OCI-M2 (cell line): Measurements from ENCODE around the gene CCNI.
"Not testable (repeated sequence)": the region's sequence is repeated elsewhere in the genome, so short reads cannot be mapped to it uniquely, and the experiment has no call there.

Experiments
- DNase-seq: peaks from one replicate; lab custom pipeline; 2025; ENCODE audit not compliant: unreplicated experiment; lab: John Stamatoyannopoulos, UW

The CCNI gene

DNA sequence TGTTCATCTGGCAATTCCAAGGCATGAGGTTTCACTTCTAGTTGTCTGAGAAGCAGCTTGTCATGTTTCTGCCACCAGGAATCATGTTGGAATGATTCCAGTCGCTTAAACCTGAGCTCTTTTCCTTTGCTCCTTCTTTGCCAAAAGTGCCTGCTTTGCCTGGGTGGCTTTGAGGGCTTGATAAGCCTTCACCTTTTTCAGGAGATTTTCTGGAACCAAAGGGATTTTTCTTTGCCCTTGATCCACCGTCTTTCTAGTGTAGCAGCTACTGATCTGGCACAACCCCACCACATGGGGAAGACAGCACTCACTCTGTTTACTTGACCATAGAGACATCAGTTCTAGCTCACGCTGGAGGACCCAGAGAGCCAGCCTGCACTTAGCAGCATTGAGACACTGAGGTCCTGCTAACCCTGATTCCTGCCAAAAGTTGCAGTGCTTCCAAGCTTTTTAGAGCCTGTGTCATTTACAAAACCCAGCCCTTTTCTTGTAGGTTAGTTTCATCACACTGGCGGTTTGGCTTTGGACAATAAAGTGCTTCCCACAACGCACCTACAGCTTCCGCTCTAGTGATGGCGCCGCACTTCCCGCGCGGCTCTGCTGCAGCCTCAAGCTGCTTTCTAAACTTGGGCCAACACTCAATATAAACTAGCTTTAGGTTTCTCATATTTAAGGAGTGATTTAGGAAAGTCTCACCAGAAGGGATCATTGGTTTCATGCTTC is 7.3 kb upstream of the CCNI start:
- DNase-seq: no peak

DNA sequence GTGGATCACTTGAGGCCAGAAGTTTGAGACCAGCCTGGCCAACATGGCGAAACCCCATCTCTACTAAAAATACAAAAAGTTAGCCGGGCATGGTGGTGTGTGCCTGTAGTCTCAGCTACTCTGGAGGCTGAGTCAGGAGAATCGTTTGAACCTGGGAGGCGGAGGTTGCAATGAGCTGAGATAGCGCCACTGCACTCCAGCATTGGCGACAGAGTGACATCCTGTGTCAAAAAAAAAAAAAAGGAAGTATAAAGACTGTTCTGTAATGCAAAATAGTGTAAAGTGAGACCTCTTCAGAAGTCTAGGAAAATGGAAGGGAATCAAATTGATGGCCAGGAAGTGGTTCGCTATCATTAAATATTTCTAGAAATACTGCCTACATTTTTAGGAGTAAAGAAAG is 5.0 kb upstream of the CCNI start:
- not testable (repeated sequence) for DNase-seq

DNA sequence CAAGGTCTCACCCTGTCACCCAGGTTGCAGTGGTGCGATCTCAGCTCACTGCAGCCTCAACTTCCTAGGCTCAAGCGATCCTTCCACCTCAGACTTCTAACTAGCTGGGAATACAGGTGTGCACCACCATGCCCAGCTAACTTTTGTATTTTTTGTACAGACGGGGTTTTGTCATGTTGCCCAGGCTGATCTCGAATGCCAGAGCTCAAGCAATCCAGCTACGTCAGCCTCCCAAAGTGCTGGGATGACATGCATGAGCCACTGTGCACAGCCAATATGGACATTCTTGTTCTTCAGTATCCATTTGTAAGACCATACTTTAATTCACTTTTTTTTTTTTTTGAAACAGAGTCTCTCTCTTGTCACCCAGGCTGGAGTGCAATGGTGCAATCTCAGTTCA is 3.5 kb upstream of the CCNI start:
- no peak for DNase-seq

DNA sequence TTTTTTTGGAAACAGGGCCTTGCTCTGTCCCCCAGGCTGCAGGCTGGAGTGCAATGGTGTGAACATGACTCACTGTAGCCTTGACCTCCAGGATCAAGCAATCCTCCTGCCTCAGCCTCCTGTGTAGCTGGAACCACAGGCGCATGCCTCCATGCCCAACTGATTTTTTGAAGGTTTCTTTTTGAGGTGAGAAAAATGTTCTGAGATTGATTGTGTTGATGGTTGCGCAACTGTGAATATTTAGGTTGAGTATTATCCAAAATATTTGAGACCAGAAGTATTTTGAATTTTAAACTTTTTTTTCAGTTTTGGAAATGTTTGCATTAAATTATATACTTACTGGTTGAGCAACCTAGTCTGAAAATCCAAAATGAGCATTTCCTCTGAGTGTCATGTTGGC is 2.6 kb upstream of the CCNI start:
- no peak for DNase-seq

DNA sequence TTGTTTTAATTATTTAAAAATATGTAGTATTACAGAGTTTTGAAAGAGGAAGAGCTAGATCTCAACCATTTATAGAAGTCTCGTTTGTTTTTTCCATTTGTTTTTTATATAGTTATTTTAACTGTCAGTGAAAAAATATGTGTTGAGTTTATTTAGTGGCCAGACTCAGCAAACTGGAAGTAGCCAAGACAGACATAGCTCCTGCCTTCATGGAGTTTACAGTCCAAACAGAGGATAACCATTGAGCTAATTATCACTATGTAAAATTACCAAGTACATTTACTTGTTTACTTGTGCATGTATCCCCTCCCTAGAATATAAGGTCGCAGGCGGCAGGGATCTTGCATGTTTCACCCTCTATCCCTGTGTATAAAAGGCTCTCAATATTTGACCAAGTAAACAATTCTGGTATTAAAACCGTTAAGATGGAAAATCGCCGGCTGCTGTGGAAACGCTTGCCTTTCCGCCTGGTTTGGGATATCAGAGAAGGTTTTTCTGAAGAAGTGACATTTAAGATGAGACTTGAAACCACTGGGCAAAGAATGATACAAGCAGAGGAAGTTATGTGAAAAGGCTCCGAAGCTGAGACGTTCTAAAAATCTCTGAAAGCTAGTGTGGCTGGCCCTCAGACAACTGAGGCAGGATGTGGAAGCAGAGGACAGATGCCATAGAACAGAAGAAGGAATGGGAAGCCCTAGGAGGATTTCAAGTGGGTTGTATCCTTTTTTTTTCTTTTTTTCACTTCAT is 1.3 kb upstream of the CCNI start:
- DNase-seq: no peak

DNA sequence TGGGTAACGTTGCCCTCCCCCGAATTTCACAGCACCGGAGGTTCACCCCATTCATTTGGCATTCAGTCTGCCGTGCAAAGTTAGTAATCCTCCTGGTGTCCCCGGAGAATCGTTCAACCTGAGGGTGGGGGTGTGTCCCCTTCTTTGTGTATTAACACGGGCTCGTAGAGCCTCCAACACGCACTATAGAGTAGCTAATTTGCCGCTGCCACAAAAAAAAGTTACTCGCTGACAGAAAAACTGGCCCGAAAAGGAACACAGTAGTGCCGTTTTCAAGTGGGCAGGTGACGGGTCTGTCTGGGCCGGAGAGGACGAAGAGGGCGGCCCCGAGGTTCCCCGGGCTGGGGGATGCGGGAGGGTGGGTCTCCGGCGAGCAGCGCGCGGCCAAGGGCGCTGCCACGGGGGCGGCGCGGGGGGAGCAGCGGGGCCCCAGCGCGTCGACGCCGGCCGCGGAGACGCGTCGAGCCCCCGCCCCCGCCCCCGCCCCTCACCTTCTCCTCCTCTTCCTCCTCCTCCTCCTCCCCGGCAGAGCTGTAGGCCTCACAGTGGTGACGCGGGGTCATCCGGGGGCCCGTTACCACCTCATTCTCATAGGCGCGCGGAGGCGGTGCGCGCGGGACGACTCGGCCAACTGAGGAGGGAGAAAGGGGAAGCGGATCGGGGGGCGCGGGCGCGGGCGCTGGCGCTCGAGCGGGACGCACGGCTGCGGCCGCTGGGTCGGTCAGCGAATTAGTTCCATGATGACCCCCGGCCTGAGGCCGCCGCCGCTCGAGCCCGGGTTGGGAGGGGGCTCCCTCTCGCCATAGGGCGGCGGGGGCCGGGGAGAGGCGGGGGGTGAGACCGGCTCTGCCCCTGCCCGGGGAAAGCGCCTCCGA is 571 bp downstream of the CCNI start:
- DNase-seq: no peak

DNA sequence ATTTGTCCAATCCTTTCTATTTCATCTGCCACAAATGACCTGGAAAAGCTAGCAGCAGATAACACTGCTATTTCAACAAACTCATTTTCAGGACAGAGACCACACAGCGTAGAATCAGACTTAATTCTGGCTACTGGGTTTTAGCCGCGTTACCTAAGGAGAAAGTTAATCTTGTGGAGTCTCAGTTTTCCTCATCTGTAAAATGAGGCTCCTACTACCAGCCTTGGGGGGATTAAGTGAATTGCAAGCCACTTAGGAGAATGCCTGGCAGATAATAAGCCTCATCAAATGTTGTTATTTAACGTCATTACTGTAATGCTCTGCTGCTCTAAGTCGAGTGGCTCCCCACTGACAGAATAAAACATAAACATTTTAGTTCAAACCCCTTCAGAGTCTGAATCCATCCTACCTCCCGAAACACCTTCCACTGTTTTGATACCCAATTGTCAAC is 1.4 kb downstream of the CCNI start:
- no peak for DNase-seq

DNA sequence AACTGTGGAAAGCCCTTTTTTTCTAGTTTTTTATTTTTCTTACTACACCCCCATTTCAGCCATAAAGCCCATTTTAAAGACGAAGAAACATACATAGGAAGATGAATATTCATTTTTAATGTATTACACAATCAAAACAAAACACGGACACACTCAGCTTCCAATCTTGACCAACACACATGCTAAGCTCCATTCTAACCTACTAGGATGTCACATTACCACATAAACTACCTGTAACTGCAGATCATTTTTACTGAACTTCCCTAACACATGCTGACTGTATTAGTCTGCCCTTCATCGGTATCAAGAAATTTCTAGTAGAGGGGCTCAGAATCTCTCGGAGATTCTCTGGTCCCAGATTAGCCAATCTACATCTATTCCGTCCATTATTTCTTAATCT is 1.8 kb downstream of the CCNI start:
- no peak for DNase-seq

DNA sequence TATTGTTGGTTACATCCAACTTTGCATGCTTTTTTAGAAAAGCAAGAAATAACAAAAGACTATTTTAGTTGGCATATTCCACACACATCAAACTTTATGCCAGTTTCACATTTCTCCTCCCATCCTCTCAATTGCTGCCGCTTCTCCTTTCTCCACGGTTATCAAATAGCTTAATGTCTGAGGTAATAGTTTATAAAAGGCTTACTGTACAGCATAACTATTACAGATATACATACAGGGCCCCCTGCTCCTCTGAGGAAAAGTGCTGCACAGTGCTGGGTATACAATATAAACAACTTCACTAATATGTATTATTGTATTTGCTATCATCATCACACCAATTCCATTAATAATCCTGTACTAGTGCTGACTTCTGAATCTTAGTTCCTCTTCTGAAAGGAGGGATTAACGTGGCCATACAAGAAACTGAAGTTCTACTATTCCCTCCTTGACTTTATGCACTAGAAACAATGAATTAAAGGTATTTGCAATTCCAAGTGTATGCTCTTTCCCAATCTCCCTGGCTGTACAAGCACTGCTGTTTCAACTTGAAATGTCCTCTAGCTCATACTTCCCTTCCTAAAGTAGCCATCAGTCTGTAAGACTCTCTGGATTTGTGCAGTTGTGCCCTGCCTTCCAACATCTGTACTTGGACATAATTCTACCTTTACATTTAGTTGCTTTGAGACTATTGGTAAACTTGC is 2.5 kb downstream of the CCNI start:
- DNase-seq: no peak

DNA sequence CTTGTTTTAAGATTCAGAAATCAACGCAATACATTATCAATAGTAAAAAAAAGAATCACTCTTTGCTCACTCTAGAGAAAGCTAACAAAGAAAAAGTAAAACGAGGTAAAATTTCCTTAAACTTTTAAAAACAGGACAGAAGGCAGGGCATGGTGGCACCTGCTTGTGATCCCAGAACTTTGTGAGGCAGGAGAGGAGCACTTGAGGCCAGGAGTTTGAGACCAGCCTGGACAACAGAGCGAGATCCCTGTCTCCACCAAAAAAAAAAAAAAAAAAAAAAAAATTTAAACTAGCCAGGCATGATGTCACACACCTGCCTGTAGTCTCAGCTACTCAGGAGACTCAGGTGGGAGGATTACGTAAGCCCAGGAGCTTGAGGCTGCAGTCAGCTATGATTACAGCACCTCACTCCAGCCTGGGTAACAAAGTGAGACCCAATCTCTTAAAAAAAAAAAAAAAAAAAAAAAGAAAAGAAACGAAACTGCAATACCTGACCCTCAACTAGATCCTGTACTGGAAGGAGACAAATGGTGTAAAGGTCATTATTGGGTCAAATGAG is 3.5 kb downstream of the CCNI start:
- DNase-seq: no peak

DNA sequence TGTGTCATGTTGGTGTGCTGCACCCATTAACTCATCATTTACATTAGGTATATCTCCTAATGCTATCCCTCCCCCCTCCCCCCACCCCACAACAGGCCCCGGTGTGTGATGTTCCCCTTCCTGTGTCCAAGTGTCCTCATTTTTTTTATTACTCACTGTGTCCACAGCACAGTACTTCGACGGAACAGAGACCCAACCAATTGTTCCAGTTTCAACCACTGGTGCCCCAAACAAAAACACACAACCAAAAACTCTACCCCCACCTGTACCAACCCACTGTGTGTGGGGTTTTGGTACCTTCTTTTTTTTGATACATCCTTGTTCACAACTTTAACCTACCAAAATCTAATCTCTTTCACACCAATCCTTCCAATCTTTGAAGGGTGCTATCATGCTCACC is 6.3 kb downstream of the CCNI start:
- DNase-seq: not testable (repeated sequence)

DNA sequence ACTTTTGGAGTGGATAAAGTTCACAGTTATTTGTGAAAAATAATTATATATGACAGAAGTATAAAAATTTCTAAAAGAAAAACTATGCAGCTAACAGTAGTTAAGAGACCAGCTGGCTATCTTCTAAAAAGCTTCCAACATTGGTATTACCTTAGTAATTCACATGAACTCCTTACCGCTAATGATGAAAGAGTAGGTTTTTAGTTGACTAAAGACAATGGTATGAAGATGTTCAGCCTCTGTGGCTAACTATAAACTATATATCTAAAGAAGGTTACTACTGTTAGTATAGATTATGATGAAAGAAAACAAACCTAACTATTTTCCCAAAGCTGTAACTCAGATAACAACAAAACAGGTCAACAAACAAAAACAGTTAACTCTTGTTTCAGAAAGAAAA is 10.4 kb downstream of the CCNI start:
- no peak for DNase-seq

DNA sequence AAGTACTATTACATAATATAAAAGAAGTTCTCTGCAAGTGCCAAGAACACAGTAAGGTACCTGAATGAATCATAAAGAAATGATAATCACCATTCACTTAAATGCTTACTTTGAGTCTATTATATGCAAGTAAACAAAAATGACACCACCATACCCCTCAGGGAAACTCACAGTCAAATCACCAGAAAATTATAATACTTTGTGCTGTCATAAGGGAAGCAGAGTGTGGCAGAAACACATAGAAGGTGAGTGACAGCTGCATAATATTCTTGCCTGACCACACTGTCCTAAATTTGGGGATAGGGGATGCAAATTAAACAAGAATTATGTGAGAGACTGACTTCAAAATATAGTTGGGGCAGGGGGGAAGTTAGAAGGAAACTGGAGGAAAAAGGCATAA is 12.9 kb downstream of the CCNI start:
- DNase-seq: no peak

DNA sequence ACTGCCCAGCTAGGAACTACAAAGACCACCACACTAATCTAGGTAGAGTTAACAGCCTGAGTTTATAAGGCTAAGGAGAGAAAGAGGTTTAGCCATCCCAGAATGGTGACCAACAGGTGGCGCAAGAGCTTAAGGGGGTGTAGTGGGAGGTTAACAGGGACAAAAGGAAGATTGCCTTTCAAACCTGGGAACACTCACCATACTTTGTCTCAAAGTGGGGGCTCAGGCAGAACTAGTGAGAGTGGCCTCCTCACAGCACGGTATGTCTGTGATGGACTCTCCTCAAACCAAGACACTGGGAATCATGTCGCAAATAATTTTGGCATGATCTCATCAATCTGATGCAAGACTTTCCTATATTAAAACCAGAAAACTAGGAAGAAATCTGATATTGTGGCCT is 23.4 kb downstream of the CCNI start:
- no peak for DNase-seq

DNA sequence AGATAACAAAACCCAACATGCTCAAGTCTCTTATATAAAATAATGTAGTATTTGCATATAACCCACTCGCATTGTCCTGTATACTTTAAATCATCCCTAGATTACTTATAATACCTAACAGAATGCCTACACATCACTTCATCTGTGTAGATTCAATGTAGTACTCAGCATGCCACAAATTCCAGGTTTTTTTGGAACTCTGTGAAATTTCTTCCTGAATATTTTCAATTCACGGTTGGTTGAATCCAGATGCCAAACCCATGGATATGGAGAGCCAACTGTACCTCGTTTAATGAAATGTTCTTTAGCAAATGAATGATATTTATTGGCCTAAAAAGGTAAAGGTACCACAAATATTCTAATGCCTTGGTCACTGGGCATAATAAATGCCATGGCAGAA is 24.8 kb downstream of the CCNI start:
- DNase-seq: no peak

DNA sequence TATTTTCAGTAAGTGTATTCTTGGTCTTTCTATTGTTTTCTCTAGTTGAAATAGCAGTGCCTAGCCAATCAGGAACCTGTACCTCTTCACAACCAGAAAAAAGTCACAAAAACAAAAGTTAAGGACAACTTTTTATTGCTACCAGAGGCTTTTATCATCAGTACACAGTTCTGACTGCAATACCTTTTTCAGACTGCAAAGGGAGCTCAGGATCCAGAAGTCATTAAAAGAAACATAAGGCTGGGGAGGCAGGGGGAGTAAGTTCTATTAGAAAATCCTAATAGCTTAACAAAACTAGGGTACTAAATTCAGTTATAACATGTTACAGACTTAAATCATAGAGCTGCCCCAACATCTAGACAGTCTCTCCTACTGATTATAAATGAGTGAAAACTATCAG is 28.8 kb downstream of the CCNI start:
- no peak for DNase-seq

DNA sequence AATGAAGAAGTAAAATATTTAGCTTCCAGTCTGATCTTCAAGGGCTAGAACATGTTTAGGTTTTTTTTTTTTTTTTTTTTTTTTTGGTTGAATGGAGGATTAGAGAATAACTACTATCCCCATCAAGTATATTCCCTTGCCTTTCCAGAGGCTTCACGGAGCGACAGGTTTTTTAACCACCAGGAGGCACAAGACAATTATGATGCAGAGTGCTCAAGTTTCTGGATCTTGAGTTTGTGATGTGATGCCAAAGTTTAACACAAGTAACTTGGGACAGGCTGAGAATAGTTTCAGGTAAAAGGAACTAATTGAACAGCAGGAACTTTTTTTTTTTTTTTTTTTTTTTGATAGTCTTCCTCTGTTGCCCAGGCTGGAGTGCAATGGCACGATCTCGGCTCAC is 30.3 kb downstream of the CCNI start:
- DNase-seq: no peak

DNA sequence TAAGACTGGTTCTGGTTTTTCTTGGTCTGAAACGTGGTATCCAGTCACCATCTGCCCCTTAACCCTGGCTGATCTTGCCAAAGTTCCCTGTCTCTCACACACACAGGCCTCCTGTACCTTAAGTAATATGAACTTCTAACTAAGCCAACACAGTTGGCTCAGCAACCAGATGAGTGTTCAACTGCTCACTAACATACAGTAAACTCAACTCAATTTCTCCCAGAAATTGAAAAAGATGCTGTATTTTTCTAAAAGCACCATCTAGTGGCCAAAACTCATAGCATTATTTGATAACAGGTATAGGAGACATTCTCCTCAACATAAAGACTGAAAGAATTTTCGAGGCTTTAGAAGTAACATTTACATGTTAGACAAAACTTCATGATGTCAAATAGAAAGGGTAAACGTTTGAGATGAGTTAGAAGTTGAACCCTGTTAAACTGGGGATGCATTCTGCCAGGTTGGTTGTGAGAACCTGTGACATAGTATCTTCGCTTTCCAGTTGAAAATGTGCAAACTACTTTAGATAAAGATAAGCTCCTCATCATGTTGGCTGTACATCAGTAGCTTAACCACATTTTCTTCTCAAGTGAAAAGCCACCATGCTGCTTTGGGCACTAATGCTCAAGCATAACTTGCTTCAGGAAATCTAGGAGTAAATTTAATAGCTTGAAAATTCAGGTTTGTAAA is 31.2 kb downstream of the CCNI start:
- DNase-seq: peak; percentile 2

DNA sequence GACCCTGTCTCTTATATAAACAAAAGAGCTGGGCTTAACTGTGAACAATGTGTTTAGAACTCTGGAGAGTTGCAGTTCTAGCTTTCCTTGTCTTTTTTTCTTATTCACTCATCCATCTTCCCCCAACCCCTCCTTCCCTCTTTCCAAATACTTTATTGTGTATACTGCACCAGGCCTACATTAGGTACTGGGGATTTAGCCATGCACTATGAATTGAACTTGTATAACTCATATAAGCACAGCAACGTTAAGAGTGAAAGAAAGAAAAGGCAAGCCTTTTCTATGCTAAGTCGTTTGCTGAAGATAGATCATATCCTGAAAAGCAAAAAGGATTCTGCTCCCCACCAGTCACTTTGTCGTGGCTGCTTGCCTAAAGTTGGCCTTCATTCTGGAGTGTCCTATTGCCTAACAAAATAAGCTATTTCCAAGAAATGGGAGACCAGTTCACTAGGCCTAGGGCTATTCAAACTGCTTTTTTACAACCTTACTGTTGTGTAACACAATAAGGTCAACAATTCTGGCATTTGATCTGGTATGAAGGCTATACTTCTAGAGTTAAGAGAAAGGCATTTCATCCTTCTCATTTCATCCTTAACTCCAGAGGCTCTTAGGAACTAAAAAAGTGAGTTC is 32.2 kb downstream of the CCNI start:
- no peak for DNase-seq
